Measurements from ENCODE around the gene AUNIP.
"Not testable (repeated sequence)": the region's sequence is repeated elsewhere in the genome, so short reads cannot be mapped to it uniquely, and the experiment has no call there.

AUNIP gene

DNA sequence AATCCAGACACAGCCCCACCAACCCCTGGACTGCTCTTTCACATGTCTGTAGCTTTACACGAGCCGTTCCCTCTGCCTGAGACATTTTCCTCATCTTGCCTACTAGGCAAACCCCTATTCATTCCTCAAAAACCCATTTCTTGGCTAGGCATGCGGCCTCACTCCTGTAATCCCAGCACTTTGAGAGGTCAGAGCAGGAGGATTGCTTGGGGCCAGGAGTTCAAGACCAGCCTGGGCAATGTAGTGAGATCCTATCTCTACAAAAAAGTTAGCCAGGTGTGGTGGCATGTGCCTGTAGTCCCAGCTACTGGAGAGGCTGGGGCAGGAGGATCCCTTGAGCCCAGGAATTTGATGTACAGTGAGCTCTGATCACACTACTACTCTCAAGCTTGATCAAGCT lies 5.2 kb upstream of the AUNIP start:
- no peak for DNase-seq (ENCODE audit: low read depth in 2 of 2)

DNA sequence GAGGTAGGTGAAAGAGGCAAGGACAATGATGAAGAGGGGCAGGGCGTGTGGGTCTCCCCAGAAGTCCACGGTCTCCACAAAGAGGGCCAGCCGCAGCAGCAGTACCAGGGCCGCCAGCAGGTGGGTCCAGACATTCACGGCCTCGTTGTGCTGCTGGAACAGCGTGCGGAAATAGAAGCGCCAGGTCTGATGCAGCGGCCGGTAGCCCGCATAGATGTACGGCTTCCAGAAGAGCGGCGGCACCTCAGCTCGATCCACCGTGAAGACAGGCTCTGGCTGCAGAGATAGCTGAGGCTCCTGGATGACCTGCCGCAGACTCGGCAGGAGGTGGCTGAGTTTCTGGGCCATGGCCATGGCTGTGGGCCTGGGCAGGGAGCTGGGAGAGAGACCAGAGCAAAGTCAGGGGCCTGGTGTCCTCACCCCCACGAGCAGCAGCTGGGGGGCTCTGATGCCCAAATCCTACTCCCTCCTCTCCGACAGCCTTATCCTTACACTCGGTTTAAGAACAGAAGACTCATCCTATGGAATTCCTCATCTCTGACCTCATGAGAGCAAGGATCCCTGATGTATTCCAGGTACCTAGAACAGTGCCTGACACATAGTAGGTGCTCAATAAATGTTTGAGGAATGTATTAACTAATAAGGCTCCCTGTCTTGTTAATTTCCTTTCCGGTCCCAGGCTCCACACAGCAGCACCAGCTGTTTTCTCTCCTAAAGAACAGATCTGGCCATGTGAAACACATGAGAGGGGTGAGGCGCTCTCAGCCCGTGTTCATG lies 4.4 kb upstream of the AUNIP start:
- DNase-seq (ENCODE audit: low read depth in 2 of 2): no peak

DNA sequence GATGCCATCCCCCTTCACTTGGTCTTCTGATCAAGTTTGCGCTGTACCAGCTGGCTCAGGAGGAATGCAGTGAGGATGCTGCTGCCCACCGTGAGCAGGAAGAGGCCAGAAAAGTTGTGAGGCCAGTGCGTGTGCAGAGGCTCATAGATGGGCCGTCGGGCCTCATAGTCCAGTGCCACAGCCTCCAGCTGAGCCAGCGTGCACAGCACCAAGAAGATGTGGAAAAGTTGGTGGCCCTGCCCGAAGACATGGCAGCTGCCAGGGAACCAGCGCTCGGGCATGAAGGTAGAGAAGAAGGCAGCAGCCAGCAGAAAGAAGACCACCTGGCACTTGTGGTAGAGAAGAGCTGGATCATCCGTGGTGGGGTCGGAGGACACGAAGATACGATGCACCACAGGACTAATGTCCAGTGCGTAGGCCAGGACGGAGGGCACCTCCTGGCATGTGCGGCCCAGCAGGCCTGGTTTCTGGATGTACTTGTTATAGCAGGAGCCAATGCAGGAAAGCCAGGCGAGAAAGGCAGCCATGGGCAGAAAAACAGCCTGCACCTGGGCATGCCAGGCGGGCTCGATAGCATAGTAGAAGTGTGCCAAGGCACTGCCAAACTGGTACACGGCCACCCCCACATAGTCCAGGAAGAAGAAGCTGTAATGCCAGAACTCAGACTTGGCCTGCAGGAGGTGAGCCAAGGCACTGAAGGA lies 3.7 kb upstream of the AUNIP start:
- no peak for DNase-seq (ENCODE audit: low read depth in 2 of 2)

DNA sequence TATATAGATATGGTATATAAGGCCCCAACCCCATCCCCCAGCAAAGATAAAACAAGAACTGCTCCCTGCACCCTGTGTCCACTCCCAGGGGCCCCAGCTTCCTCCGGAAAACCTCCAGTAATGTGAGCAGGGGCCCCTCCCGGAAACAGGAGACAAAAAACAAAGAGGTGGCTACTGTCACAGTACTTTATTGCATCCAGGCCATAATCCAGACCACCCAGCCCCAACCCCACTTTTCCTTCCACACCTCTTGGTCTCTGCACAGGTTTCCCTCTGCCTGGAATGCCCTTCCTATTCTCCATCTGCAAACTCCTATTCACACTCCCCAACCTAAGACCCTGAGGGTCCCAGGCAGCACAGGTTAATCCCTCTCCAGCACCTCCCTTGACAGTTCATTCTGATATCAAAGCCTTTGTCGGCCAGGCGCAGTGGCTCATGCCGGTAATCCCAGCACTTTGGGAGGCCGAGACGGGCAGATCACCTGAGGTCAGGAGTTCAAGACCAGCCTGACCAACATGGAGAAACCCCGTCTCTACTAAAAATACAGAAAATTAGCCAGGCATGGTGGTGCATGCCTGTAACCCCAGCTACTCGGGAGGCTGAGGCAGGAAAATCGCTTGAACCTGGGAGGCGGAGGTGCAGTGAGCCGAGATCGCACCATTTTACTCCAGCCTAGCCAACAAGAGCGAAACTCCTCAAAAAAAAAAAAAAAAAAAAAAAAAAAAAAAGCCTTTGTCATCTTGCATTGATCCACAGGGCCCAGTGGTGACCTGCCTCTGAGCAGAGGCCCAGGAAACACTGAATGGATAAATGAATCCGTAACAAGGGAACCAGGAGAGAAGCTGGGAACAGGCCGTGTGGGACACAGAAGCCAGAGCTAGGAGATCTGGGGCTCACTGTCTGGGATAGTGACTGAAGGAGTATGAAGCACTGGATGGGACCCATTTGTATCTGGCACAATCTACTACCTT lies 2.3 kb upstream of the AUNIP start:
- DNase-seq (ENCODE audit: low read depth in 2 of 2): no peak

DNA sequence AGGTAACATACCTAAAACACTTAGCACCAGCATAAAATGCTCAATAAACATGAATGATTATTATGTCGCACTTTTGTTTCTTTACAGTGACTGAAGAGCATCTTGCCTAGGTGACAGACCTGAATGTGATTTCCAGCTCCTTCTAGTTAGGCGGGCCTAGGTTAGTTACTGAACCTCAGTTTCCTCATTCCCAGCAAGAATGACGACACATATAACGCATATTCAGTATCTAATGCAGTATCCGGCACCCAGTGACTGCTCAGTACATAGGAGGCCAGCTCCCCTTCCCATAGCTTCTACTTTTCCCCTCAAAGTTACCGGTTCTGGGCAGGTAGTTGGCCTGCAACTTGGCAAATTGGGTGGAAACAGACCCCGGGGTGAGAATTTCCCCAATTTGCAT lies 763 bp downstream of the AUNIP start:
- no peak for DNase-seq (ENCODE audit: low read depth in 2 of 2)

DNA sequence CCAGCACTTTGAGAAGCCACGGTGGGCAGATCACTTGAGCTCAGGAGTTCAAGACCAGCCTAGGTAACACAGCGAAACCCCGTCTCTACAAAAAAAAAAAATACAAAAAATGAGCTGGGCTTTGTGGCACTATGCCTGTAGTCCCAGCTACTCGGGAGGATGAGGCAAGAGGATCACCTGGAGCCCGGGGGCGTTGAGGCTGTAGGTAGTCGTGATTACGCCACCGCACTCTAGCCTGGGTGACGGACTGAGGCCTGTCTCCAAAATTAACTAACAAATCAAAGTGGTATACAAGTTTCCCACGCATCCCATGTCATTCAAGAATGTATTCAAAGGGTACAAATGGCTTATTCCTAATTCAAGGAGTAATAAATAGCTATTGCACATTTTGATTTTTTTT lies 2.4 kb downstream of the AUNIP start:
- no peak for DNase-seq (ENCODE audit: low read depth in 2 of 2)

DNA sequence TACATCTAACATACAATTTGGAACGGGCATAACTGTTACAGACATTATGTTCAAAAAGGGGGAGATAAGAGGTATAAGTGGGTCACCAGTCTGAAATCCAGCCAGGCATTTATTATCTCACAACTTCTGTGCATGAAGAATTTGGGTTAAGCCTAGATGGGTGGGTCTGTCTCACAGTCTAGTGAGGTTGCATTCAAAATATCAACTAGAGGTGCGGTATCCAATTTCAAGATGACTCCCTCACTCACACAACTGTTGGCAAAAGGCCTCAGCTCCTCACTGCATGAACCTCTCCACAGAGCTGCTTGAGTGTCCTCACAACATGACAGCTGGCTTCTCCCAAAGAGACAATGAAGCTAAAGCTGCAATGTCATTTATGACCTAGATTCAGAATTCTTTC lies 4.7 kb downstream of the AUNIP start:
- DNase-seq (ENCODE audit: low read depth in 2 of 2): no peak

DNA sequence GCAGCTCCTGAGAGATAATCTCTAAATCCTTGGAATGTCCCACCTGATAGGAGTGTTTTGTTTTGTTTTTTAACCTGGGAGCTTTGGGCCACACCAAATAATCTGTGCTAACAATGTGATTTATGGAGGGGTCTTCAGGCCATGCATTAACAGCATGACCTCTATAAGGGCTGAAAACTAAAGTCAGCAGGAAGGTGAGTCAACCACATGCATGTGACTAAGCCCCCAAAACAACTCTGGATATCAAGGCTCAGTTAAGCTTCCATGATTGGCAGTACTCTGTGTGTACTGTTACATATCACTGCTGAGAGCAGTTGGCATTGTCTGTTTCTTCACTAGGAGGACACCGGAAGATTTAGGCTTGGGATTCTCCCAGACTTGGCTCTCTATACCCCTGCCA lies 10.7 kb downstream of the AUNIP start:
- DNase-seq (ENCODE audit: low read depth in 2 of 2): no peak

DNA sequence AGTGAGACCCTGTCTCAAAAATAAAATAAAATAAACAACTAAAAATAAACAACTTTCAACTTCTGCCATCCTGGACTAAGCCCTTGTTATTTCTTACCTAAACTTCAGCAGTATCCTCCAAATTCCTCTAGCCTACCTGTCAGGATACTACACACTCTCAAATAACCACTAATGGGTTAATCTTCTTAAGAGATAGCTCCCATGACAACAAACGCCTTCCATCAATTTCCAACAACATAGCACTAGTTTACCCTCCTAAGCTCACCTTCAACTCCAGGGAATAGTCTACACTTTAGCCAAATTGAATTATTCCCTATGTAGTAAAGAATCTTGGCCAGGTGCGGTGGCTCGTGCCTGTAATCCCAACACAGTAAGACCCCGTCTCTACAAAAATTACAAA lies 11.3 kb downstream of the AUNIP start:
- no peak for DNase-seq (ENCODE audit: low read depth in 2 of 2)

DNA sequence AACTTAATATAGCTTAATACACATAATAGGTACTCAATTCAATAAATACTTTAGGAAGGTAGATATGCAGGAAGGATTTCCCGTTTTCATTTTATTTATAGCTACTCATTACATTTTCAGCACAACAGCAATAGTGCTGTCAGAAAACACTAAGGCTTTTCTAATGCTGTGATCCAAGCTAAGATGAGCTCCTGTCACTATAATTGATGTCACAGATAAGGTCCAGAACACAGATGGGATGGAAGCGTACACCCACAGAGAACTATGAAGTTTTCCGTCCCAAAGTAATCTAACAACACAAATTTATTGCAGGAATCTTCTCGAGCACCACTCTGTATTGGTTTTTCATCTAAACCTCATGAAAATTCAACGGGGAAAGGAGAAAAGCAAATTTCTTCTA lies 13.6 kb downstream of the AUNIP start:
- DNase-seq (ENCODE audit: low read depth in 2 of 2): no peak

DNA sequence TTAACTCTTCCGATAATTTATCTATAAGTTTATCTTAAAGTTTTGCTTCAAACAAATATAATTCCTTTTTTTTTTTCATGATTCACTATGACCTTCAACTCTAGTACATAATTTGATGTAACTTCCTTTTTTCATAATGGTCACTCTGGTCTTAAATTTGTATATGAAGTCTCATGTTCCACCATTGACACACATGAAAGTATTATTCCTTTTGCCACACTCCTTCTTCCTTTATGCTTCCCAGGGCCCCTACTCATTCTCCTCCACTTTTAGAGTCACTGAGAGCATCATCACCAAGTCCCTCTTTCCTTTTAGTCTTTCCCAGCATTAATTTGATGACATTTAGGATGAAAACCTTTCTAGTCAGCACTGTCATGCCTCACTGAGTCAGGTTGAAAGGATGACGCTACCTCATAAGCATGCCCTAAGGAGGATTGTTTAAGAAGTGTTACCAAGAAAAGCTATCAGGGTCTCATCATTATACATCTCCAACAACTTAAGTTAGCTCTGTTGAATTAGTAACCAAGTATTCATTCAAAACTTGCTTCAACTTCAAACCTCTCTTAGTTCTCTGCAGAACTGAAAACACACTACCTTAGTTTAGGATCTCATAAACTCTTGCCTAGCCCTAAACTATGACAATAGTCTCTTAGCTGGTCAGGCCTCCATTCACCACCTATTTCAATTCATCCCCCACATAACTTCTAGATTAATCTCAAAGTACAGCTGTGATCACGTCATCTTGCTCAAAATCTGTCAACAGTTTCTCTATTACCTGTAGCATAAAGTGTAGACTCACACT lies 14.5 kb downstream of the AUNIP start:
- no peak for DNase-seq (ENCODE audit: low read depth in 2 of 2)

DNA sequence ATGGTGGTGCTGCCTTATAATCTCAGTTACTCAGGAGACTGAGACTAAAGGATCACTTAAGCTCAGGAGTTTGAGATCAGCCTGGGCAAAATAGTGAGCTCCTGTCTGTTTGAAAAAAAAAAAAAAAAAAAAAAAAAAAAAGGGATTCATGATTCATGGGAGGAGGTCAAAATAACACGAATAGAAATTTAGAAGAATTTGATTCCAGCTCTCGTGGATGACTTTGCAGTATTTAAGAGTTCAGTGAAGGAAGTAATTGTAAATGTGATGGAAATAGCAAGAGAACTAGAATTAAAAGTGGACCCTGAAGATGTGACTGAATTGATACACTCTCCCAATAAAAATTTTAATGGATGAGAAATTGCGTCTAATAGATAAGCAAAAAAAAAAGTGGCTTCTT lies 15.8 kb downstream of the AUNIP start:
- DNase-seq (ENCODE audit: low read depth in 2 of 2): no peak

DNA sequence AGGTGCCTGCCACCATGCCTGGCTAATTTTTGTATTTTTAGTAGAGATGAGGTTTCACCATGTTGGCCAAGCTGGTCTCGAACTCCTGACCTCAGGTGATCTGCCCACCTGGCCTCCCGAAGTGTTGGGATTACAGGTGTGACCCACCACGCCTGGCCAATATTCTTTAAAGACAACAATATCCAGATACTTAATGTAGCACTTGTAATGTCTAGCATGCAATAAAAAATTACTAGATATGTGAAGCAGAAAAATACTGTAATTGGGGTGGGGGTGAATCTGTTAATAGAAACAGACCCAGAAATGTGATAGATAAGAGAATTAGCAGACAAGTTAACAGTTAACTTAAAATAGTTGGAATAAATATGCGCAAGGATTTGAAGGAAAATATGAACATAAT lies 19.4 kb downstream of the AUNIP start:
- DNase-seq (ENCODE audit: low read depth in 2 of 2): not testable (repeated sequence)

DNA sequence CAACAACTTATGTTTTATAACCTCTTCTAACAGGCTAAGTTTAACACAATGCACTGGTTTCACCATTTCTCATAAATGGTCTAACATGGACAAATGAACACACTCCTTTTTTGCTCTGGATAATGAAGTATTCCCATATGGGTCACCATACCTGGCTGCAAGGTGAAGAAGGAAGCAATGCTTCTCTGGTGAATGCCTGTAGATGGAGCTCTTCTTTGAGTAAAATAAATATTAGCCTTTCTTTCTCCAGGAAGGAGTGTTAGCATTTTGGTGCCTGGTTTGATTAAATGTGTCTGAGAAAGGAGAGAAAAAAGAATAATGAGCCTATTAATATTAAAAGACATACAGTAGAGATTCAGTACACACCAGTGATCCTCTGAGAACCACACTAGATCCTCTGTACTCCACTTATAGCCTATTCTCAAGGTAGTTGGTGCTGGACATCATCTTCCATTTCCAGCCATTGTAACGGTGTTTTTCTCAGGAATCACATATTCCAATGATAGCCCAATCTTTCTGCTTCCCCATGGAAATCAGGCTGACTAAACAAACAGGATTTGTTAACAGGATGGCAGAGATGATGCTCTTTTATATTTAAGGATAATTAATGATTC lies 21.9 kb downstream of the AUNIP start:
- DNase-seq (ENCODE audit: low read depth in 2 of 2): no peak

DNA sequence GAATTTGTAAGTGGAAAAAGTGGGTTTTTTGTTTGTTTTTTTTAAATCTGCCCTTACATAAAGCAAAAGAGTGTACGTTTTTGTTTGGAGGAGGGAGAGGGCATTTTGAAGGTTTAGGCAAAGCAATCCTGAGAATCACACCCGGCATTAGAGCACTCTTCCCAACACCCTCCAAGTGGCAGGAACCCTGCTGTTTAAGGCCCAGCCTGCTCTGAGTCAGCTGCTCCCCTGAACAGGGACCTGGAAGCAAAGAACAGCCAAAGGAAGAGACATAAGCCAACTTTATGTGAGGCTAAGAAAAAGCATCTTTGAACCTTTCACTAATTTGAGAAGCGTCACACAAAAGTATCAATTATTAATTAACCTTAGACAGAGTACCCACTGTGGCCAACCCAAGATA lies 22.6 kb downstream of the AUNIP start:
- DNase-seq (ENCODE audit: low read depth in 2 of 2): no peak

DNA sequence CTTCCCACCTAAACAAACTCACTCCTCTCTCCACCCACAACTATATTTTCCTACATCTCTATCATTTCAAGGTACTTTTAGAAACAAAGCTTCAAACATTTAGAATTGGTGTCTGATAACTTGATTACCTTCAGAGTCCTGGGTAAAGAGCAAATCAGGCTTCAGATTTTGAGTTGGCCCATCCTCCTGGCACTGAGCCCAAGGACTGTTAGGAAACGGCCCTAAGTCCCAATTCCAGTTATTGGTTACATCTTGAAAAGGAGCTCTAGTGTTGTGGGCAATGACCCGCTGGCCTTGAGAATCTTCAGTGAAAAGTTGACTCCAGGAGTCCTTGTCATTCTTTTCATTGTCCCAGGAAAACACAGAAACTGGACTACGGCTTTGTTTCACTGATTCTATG lies 24.4 kb downstream of the AUNIP start:
- no peak for DNase-seq (ENCODE audit: low read depth in 2 of 2)

DNA sequence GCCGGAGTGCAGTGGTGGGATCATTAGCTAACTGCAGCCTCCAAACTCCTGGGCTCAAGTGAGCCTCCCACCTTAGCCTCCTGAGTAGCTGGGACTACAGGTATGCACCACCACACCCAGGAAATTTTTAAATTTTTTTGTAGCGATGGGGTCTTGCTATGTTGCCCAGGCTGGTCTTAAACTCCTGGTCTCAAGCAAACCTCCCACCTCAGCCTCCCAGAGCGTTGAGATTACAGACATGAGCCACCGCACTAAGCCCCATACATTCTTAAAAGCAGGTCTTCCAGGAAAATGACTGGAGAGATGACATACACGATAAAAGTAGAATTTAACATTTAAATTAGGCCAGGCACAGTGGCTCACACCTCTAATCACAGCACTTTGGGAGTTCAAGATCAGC lies 26.1 kb downstream of the AUNIP start:
- DNase-seq (ENCODE audit: low read depth in 2 of 2): no peak

DNA sequence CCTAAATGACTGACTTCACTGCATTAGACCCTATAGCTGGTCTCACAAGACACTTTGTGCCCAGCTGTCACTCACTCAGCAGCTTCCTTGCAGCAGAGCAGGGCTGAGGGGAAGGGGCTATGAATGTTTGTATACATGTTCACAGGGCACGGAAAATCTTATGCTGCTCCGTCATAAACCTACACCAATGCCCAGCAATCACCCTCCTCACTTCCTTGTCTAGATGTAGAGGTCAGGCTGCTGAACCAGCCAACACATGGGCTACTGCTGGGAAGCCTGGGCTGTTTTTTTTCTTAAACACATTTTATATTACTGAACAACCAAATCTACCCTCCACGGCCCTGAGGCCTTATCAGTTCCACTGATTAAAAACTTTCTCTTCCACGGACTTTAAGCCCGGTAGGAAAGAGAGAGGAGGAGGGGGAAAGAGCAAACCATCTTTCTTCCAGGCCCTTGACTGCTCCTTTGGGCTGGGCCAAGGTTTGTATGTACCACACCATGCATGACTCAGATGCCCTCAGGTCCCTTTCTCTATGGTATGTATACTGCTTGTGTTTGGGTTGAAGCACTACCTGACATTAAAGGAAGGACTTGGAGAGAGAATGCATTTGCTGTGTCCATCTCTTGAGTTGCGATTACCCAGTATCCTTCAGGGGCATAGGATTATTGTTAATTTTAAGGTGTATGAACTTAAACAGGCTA lies 26.8 kb downstream of the AUNIP start:
- no peak for DNase-seq (ENCODE audit: low read depth in 2 of 2)

DNA sequence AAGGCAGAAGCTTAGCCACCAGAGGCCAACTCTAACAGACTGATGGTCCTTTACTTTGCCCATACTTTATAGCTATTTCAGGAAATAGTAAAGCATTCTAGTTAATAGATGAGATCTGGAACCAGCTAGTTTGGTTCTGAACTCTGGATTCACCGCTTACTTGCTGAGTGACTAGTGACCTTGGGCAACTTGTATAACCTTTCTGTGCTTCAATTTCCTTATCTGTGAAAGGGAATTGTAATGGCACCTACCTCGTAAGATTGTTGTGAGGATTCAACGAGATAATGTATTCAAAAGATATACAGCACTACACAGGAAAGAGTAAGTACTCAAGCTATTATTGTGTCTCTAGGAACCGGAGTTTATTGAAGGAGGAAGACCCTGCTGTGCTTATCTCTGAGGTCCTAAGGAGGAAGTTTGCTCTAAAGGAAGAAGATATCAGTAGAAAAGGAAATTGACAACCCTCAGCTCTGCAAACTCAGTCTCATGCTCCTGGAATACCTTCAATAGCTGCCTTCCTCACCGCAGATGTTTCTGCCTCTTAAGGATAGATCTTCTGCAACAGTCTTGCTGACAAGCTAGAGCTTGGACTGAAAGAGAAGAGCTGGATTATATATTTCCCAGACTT lies 27.6 kb downstream of the AUNIP start:
- DNase-seq (ENCODE audit: low read depth in 2 of 2): no peak

DNA sequence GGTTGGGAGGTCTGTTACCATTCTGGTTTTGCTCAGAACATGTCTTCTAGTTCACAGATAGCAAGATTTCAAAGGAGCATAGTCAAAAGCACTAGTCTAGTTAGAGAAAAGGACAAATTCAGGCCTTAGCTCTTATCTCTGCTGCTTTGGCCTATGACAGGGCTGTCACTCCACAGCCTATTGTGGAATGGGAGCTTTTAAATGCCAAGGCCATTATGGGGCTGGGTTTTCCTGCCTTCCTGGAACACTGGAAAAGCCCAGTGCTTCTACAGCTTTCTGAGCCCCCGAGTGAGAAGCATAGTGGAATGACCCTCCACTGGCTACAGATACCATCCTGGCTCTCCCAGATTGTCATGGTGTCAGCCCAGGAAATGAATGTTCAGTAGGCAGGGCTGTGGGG lies 30.2 kb downstream of the AUNIP start:
- no peak for DNase-seq (ENCODE audit: low read depth in 2 of 2)
